Smooth muscle cell (in vitro differentiated cells): ENCODE data around the gene FBXW12. TPM values are rescaled to one million over a fixed set of nuclear protein-coding genes. Genes with fewer than 3 reads are reported as not detected.

Source experiments
- DNase-seq: peaks from one replicate; lab custom pipeline; 2025; ENCODE audit not compliant: unreplicated experiment; lab: John Stamatoyannopoulos, UW
- H2AFZ ChIP-seq: fragments of 200-600 bp; sonication (generic); 2 replicates; pipeline ENCODE4 v1.6.0; 2016; ENCODE audit warnings: antibody characterized with exemption, low read depth, mild to moderate bottlenecking
- H3F3A ChIP-seq: fragments of 200-600 bp; sonication (generic); 2 replicates; pipeline ENCODE4 v1.6.0; 2017; ENCODE audit warnings: antibody characterized with exemption, low read depth
- H3K27ac ChIP-seq: fragments of 200-600 bp; sonication (generic); 2 replicates; pipeline ENCODE4 v1.5.1; 2016; ENCODE audit warnings: low read depth, mild to moderate bottlenecking
- H3K27me3 ChIP-seq: fragments of 200-600 bp; sonication (generic); 2 replicates; pipeline ENCODE4 v1.6.1; 2016; ENCODE audit warnings: low read depth, mild to moderate bottlenecking
- H3K36me3 ChIP-seq: fragments of 200-600 bp; sonication (generic); 2 replicates; pipeline ENCODE4 v1.5.1; 2016; ENCODE audit warnings: low read depth
- H3K4me1 ChIP-seq: fragments of 200-600 bp; sonication (generic); 2 replicates; pipeline ENCODE4 v1.5.1; 2016; ENCODE audit warnings: low read depth
- H3K4me2 ChIP-seq: fragments of 200-600 bp; sonication (generic); 2 replicates; pipeline ENCODE4 v1.6.0; 2016; ENCODE audit warnings: mild to moderate bottlenecking
- H3K4me3 ChIP-seq: fragments of 200-600 bp; sonication (generic); 2 replicates; pipeline ENCODE4 v1.5.1; 2016; ENCODE audit warnings: mild to moderate bottlenecking
- H3K79me2 ChIP-seq: fragments of 200-600 bp; sonication (generic); 2 replicates; pipeline ENCODE4 v1.6.0; 2016; ENCODE audit warnings: low read depth, mild to moderate bottlenecking
- H3K9ac ChIP-seq: fragments of 200-600 bp; sonication (generic); 2 replicates; pipeline ENCODE4 v1.6.0; 2016; ENCODE audit warnings: low read depth
- H3K9me3 ChIP-seq: fragments of 200-600 bp; sonication (generic); replicated peaks from 2 replicates; pipeline ENCODE4 v1.5.1; 2016; ENCODE audit warnings: low read depth
- H4K20me1 ChIP-seq: fragments of 200-600 bp; sonication (generic); 2 replicates; pipeline ENCODE4 v1.6.0; 2016; ENCODE audit warnings: low read depth
- CTCF ChIP-seq: fragments of 200-600 bp; sonication (generic); IDR thresholded peaks from 2 replicates; pipeline ENCODE4 v1.5.1; 2017; ENCODE audit warnings: borderline replicate concordance, mild to moderate bottlenecking, antibody characterized with exemption; ENCODE audit not compliant: insufficient read depth, poor library complexity, severe bottlenecking
- WGBS: methylation state at CpG from one replicate; pipeline ENCODE4 v1.1.7; 2016; ENCODE audit warnings: low lambda C conversion rate; 5-methylcytosine and 5-hydroxymethylcytosine counted together
- polyA plus RNA-seq: library from polyadenylated mRNA; unstranded; fragments of >200 nt; fragmentation: Nextera tagmentation; extraction: Ambion mirVana; gene quantifications from 2 replicates; pipeline ENCODE4 v1.2.1, GENCODE V29; 2016
- total RNA-seq: library from RNA; depleted of rRNA; stranded (reverse); fragments of >200 nt; gene quantifications from 2 replicates; pipeline ENCODE4 v1.2.3, GENCODE V29; 2014

Gene FBXW12
- total and polyA plus RNA-seq, 2 experiments from 2014 or later, result 0.07 TPM; not detected in 1

- H3K4me3 ChIP-seq, result peak overlapping the region; percentile 87
Observed at GRCh38 chr3:48426944-48427629, 55.1 kb downstream of the FBXW12 start.

GRCh38 chr3:48427630-48427962 is 55.6 kb downstream of the FBXW12 start:
- H3K27me3 ChIP-seq, result no peaks in the 10 kb centered on the region
- TF ChIP-seq CTCF, result no peak
- no peak overlapping the region for H3K9ac ChIP-seq
- WGBS, result 89% methylated on average over 9 of the region's 9 CpGs
- H4K20me1 ChIP-seq, result peaks cover 54% of the 10 kb centered on the region
- H2AFZ ChIP-seq, result no peak overlapping the region
- no peaks in the 10 kb centered on the region for H3K36me3 ChIP-seq
- peaks cover 27% of the 10 kb centered on the region for H3K79me2 ChIP-seq
- peak overlapping the region; percentile 87 for H3K4me3 ChIP-seq
- H3K27ac ChIP-seq, result no peak overlapping the region
- H3K4me1 ChIP-seq, result peaks cover 12% of the 10 kb centered on the region
- peak overlapping the region; percentile 90 for H3K4me2 ChIP-seq
- no peak for DNase-seq
- H3F3A ChIP-seq, result peaks cover 5% of the 10 kb centered on the region
- no peaks in the 10 kb centered on the region for H3K9me3 ChIP-seq

More at GRCh38 chr3:48426944-48427629, 55.1 kb downstream of the FBXW12 start:
- H3K9ac ChIP-seq, result no peak overlapping the region
- H3K27me3 ChIP-seq, result no peaks in the 10 kb centered on the region
- H2AFZ ChIP-seq, result no peak overlapping the region
- H3K27ac ChIP-seq, result no peak overlapping the region
- peak overlapping the region; percentile 90 for H3K4me2 ChIP-seq
- no peak for TF ChIP-seq CTCF
- H3K4me1 ChIP-seq, result peaks cover 12% of the 10 kb centered on the region
- H3F3A ChIP-seq, result peaks cover 4% of the 10 kb centered on the region
- DNase-seq, result no peak
- H3K36me3 ChIP-seq, result no peaks in the 10 kb centered on the region
- WGBS, result 88% methylated on average over 8 of the region's 8 CpGs
- peaks cover 27% of the 10 kb centered on the region for H3K79me2 ChIP-seq
- H4K20me1 ChIP-seq, result peaks cover 59% of the 10 kb centered on the region
- H3K9me3 ChIP-seq, result no peaks in the 10 kb centered on the region

- H3K9ac ChIP-seq, result no peak overlapping the region
Observed at GRCh38 chr3:48428088-48428571, 56.1 kb downstream of the FBXW12 start.

More at GRCh38 chr3:48428088-48428571, 56.1 kb downstream of the FBXW12 start:
- Histone ChIP-seq H3K27ac (no peak overlapping the region), H3K4me2 (peak overlapping the region; percentile 90), H3K27me3 (no peaks in the 10 kb centered on the region), H3K79me2 (peaks cover 27% of the 10 kb centered on the region), H3K4me3 (peak overlapping the region; percentile 87), H3K4me1 (peaks cover 15% of the 10 kb centered on the region), H3K36me3 (no peaks in the 10 kb centered on the region), H4K20me1 (peaks cover 49% of the 10 kb centered on the region), H3K9me3 (no peaks in the 10 kb centered on the region), H2AFZ (no peak overlapping the region), H3F3A (peaks cover 5% of the 10 kb centered on the region)
- no peak for DNase-seq
- TF ChIP-seq CTCF, result no peak
- WGBS, result 62% methylated on average over 7 of the region's 7 CpGs
